HepG2 (cell line): ENCODE results near the gene NUB1. TPM values are rescaled to one million over a fixed set of nuclear protein-coding genes. Genes with fewer than 3 reads are reported as not detected.
A peak's percentile ranks its signal among the peaks of the same experiment; 100 is the strongest.

Experiments used
- ATAC-seq: fragments of 200-7000 bp; cut with Tn5 transposase; 3 replicates; pipeline ENCODE4 v1.9.1; 2020; ENCODE audit warnings: mild to moderate bottlenecking, moderate library complexity
- BruUV-seq: library from RNA; stranded (reverse); fragments of 400-500 nt; replicated peaks from 2 replicates; lab custom pipeline; 2021; lab: Mats Ljungman, UMichigan
- CTCF ChIA-PET: fragments of 300-600 bp; formaldehyde crosslinking; extraction: SDS; loops from one replicate; lab custom pipeline; 2021; ENCODE audit warnings: low total read pairs, inconsistent platforms, low intra/inter-chr PET ratio; lab: Yijun Ruan, JAX
- POLR2A ChIA-PET: fragments of 350-600 bp; sonication (Branson Sonifier 250); formaldehyde crosslinking; loops from one replicate; lab custom pipeline; 2020; ENCODE audit warnings: antibody characterized with exemption, inconsistent platforms; lab: Yijun Ruan, JAX
- DNase-seq: peaks from one replicate; pipeline ENCODE4 v3.0.0-alpha.2; 2015; ENCODE audit warnings: low spot score
- FAIRE-seq: peaks from 3 replicates; lab custom pipeline; 2011; peaks lifted over from hg19 to GRCh38; lab: Jason Lieb, UNC
- H2AFZ ChIP-seq: one replicate; pipeline ENCODE4 v1.6.1; 2011; ENCODE audit warnings: low read length, inconsistent platforms
- H3K27ac ChIP-seq: fragments of 300-600 bp; 3 replicates; pipeline ENCODE4 v1.8.0; 2011; ENCODE audit warnings: mixed run types, mild to moderate bottlenecking, mixed read lengths, low read length, inconsistent platforms; ENCODE audit not compliant: insufficient read depth; ENCODE audit errors: extremely low read length
- H3K27me3 ChIP-seq, 2 experiments: fragments of 200-600 bp in 1 of 2; 2 replicates in 1 of 2; 3 replicates in 1 of 2; pipeline versions ENCODE4 v1.6.0 to v1.8.0; 2011; ENCODE audit warnings: low read length in 2 of 2, mild to moderate bottlenecking in 2 of 2, moderate library complexity in 2 of 2, inconsistent platforms in 1 of 2; ENCODE audit not compliant: insufficient read depth in 2 of 2, control insufficient read depth in 1 of 2
- H3K36me3 ChIP-seq, 2 experiments: fragments of 200-600 bp in 1 of 2; replicated peaks in 1 of 2; 2 replicates in 1 of 2; 3 replicates in 1 of 2; pipeline versions ENCODE4 v1.5.1 to v1.8.0; 2011; ENCODE audit warnings: low read length in 2 of 2, inconsistent platforms in 1 of 2; ENCODE audit not compliant: insufficient read depth in 2 of 2, control insufficient read depth in 1 of 2
- H3K4me1 ChIP-seq: 2 replicates; pipeline ENCODE4 v1.5.1; 2012; ENCODE audit warnings: low read length, inconsistent platforms; ENCODE audit not compliant: insufficient read depth
- H3K4me2 ChIP-seq: 2 replicates; pipeline ENCODE4 v1.6.0; 2011; ENCODE audit warnings: low read depth, low read length, inconsistent platforms
- H3K4me3 ChIP-seq, 3 experiments: fragments of 200-600 bp in 1 of 3; sonication (generic), shearing (Covaris generic) in 1 of 3; replicated peaks in 1 of 3; 2 replicates each; pipeline ENCODE4 v1.5.1; 2011 to 2016; ENCODE audit warnings: low read length in 3 of 3, inconsistent platforms in 2 of 3, low read depth in 2 of 3, mild to moderate bottlenecking in 2 of 3, control low read depth in 1 of 3, mixed read lengths in 1 of 3; ENCODE audit not compliant: insufficient read depth in 1 of 3
- H3K79me2 ChIP-seq: one replicate; pipeline ENCODE4 v1.6.1; 2011; ENCODE audit warnings: low read length, inconsistent platforms; ENCODE audit not compliant: insufficient read depth
- H3K9ac ChIP-seq: 2 replicates; pipeline ENCODE4 v1.6.0; 2011; ENCODE audit warnings: mild to moderate bottlenecking, low read depth, low read length, inconsistent platforms; ENCODE audit not compliant: insufficient read depth
- H3K9me3 ChIP-seq: 2 replicates; pipeline ENCODE4 v1.5.1; 2012; ENCODE audit warnings: mild to moderate bottlenecking, low read length
- H4K20me1 ChIP-seq: 2 replicates; pipeline ENCODE4 v1.6.0; 2011; ENCODE audit warnings: inconsistent platforms, mild to moderate bottlenecking, low read length, moderate library complexity; ENCODE audit not compliant: insufficient read depth
- MTF2 ChIP-seq: sonication (generic); formaldehyde crosslinking; IDR thresholded peaks from 2 replicates; pipeline ENCODE4 v1.5.0; 2020; ENCODE audit warnings: missing genetic modification reagents, borderline replicate concordance
- MYC ChIP-seq: sonication (generic); formaldehyde crosslinking; IDR thresholded peaks from 2 replicates; pipeline ENCODE4 v1.9.0; 2021; ENCODE audit warnings: missing genetic modification reagents, borderline replicate concordance
- NFYB ChIP-seq: sonication (generic); formaldehyde crosslinking; IDR thresholded peaks from 2 replicates; pipeline ENCODE4 v1.4.0; 2020; ENCODE audit warnings: missing genetic modification reagents
- SETDB1 ChIP-seq: sonication (generic); formaldehyde crosslinking; IDR thresholded peaks from 2 replicates; pipeline ENCODE4 v1.5.1; 2020; ENCODE audit warnings: missing genetic modification reagents, mild to moderate bottlenecking, borderline replicate concordance
- SOX5 ChIP-seq: IDR thresholded peaks from 2 replicates; pipeline ENCODE4 v1.6.1; 2016; ENCODE audit warnings: borderline replicate concordance
- STAG1 ChIP-seq: sonication (generic); formaldehyde crosslinking; IDR thresholded peaks from 2 replicates; pipeline ENCODE4 v1.4.0; 2020; ENCODE audit warnings: missing genetic modification reagents
- TCF7 ChIP-seq: sonication (generic); IDR thresholded peaks from 2 replicates; pipeline ENCODE4 v1.6.1; 2016; ENCODE audit warnings: antibody characterized with exemption, low read depth
- TOE1 ChIP-seq: sonication (generic); formaldehyde crosslinking; IDR thresholded peaks from 2 replicates; pipeline ENCODE4 v1.4.0; 2020; ENCODE audit warnings: mild to moderate bottlenecking, missing genetic modification reagents
- WGBS: methylation state at CpG from one replicate; pipeline ENCODE4 v1.1.6; 2017; ENCODE audit warnings: low lambda C conversion rate; 5-methylcytosine and 5-hydroxymethylcytosine counted together
- in situ Hi-C: cut with HindIII; loops from 2 replicates; pipeline ENCODE4 v1.10.0; 2017; ENCODE audit warnings: low pct_unique_long_range_greater_than_20kb; ENCODE audit not compliant: extremely low pct_ligation_motif_present
- intact Hi-C: fragments of 100-400 bp; cut with micrococcal nuclease; formaldehyde crosslinking; loops from one replicate; pipeline ENCODE4 v1.10.0; 2022; ENCODE audit not compliant: unreplicated experiment
- polyA plus RNA-seq, 8 experiments: library from polyadenylated mRNA; depleted of rRNA in 3 of 8; stranded (reverse) in 7 of 8; unstranded in 1 of 8; fragments of >200 nt; fragmentation: Illumina TruSeq in 4 of 8; extraction: Trizol in 4 of 8; gene quantifications; 2 replicates each; pipeline versions ENCODE4 v1.2.1 to v1.2.3, GENCODE V29; 2011 to 2016; ENCODE audit warnings: low read depth in 4 of 8, missing spikeins in 1 of 8, mixed read lengths in 1 of 8; ENCODE audit not compliant: insufficient read depth in 1 of 8
- total RNA-seq, 5 experiments: library from RNA; depleted of rRNA; stranded (reverse); fragments of >200 nt; fragmentation: Illumina TruSeq; extraction: Trizol; gene quantifications; 2 replicates each; pipeline ENCODE4 v1.2.3, GENCODE V29; 2016; ENCODE audit warnings: low read depth in 1 of 5
- TF ChIP-seq, protein P1 (sequence below): sonication (generic); formaldehyde crosslinking; IDR thresholded peaks from 2 replicates; pipeline ENCODE4 v1.5.0; 2020; ENCODE audit warnings: mild to moderate bottlenecking, missing genetic modification reagents, moderate library complexity
- TF ChIP-seq, protein P2 (sequence below): sonication (generic); formaldehyde crosslinking; IDR thresholded peaks from 2 replicates; pipeline ENCODE4 v1.5.1; 2020; ENCODE audit warnings: mild to moderate bottlenecking, missing genetic modification reagents

Gene NUB1
- total and polyA plus RNA-seq, 2 of the 13 experiments (the other 11 are each of a cell fraction or from before 2014, with no cell fraction given): 27.1 to 37.0 TPM

DNA sequence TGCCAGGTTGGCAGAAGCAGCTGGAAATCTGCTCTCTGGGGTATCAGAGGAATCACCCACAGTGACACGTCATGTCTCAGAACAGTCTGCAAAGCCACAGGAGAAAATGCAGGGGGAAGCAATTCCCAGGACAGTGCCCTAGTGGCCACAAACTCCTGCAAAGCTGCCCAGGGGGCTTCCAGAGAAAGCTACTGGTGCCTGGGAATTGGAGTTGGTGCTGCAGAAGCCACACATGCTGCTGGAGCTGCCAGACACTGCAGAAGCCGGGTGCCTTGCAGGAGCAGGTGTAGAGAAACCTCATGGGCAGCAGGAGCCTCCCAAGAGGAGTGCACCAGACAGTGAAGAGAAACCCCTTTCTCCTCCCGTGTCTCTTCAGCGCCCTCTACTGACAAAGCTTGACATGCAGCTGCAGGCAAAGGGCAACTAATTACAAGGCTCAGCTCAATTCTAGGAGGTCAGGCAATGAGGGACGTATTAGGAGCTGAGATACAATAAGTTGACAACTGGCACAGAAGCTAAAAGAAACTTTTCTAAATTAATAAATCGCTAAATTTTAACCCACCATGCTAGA is 30.2 kb upstream of the NUB1 start:
- H3K79me2 ChIP-seq: no peaks in the 10 kb centered on the region
- peak; percentile 21; the same call in 2 of the 3 replicates for ATAC-seq
- in situ Hi-C loops: no loop called here
- intact Hi-C loops: no loop called here
- H4K20me1 ChIP-seq: no peaks in the 10 kb centered on the region
- 27% methylated on average over 6 of the region's 6 CpGs for WGBS
- H3K9ac ChIP-seq: no peak overlapping the region
- no peak overlapping the region for H3K4me3 ChIP-seq
- H3K9me3 ChIP-seq: peaks cover 4% of the 10 kb centered on the region
- H3K4me2 ChIP-seq: no peak overlapping the region
- no peaks in the 10 kb centered on the region for H3K36me3 ChIP-seq
- POLR2A ChIA-PET: no interaction called here
- H2AFZ ChIP-seq: no peak overlapping the region
- peaks cover 6% of the 10 kb centered on the region; the same call in 1 of the 2 replicates for H3K4me1 ChIP-seq
- peak; percentile 45 for DNase-seq
- TF ChIP-seq MYC (CRISPR knock-in tag) (no peak), STAG1 (no peak), SETDB1 (CRISPR knock-in tag) (peak; percentile 77; the same call in 1 of the 2 replicates), MTF2 (CRISPR knock-in tag) (no peak), NFYB (CRISPR knock-in tag) (no peak), TOE1 (CRISPR knock-in tag) (no peak), SOX5 (CRISPR knock-in tag) (no peak), TCF7 (no peak)
- TF ChIP-seq, protein P1, sequence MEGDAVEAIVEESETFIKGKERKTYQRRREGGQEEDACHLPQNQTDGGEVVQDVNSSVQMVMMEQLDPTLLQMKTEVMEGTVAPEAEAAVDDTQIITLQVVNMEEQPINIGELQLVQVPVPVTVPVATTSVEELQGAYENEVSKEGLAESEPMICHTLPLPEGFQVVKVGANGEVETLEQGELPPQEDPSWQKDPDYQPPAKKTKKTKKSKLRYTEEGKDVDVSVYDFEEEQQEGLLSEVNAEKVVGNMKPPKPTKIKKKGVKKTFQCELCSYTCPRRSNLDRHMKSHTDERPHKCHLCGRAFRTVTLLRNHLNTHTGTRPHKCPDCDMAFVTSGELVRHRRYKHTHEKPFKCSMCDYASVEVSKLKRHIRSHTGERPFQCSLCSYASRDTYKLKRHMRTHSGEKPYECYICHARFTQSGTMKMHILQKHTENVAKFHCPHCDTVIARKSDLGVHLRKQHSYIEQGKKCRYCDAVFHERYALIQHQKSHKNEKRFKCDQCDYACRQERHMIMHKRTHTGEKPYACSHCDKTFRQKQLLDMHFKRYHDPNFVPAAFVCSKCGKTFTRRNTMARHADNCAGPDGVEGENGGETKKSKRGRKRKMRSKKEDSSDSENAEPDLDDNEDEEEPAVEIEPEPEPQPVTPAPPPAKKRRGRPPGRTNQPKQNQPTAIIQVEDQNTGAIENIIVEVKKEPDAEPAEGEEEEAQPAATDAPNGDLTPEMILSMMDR: peak; percentile 69
- TF ChIP-seq, protein P2, sequence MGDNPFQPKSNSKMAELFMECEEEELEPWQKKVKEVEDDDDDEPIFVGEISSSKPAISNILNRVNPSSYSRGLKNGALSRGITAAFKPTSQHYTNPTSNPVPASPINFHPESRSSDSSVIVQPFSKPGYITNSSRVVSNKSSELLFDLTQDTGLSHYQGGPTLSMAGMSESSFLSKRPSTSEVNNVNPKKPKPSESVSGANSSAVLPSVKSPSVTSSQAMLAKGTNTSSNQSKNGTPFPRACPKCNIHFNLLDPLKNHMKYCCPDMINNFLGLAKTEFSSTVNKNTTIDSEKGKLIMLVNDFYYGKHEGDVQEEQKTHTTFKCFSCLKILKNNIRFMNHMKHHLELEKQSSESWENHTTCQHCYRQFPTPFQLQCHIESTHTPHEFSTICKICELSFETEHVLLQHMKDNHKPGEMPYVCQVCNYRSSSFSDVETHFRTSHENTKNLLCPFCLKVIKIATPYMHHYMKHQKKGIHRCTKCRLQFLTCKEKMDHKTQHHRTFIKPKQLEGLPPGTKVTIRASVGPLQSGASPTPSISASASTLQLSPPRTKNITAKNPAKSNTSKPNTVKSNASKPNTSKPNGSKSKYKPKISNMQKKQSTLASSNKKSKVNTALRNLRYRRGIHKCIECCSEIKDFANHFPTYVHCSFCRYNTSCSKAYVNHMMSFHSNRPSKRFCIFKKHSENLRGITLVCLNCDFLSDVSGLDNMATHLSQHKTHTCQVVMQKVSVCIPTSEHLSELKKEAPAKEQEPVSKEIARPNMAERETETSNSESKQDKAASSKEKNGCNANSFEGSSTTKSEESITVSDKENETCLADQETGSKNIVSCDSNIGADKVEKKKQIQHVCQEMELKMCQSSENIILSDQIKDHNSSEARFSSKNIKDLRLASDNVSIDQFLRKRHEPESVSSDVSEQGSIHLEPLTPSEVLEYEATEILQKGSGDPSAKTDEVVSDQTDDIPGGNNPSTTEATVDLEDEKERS (CRISPR knock-in tag): peak; percentile 69; the same call in 1 of the 2 replicates
- CTCF ChIA-PET: interaction anchor here (1.3 to 1.4 kb wide), 2 partner anchors 39 to 40 kb away, joined by 4 to 14 read pairs; no protein-coding TSS in a partner anchor
- H3K27me3 ChIP-seq: peaks cover 0 to 21% of the 10 kb centered on the region in 2 experiments; a peak in 2 of 5 replicates
- no peak for FAIRE-seq
- BruUV-seq: no TSS peak
- H3K27ac ChIP-seq: no peak overlapping the region
